Measurements from ENCODE around the gene NME7. TPM values are rescaled to one million over a fixed set of nuclear protein-coding genes. Genes with fewer than 3 reads are reported as not detected.

The NME7 gene
- total RNA-seq, 1 donor from 2014 or later = 14.5 TPM

DNA sequence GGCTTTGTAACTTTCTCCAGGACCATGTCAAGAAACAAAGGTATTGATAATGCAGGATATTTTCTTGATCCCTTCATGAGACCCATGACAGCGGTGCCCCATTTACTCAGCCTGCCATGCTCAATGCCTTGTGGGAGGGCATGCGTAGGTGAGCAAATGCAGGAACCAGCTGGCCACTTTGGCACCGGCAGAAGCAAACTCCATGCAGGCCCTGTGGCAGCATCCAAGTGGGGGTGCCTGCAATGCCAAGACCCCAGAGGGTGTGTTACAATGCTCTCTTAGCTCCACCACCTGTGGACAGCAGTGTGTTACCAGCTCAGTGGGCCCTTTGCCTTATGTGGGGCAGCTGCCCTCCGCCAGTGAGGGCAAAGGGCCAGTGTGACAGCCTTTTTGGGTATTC is 153.0 kb downstream of the NME7 start:
- intact Hi-C loops (cut with micrococcal nuclease) = no loop called here
- Mint-ChIP-seq H3K9me3 (peaks cover 4% of the 10 kb centered on the region), H3K27ac (no peak overlapping the region), H3K27me3 (no peaks in the 10 kb centered on the region), H3K36me3 (ENCODE audit: low read depth) (peaks cover 8% of the 10 kb centered on the region), H3K4me1 (peaks cover 4% of the 10 kb centered on the region), H3K4me3 (no peak overlapping the region)
- POLR2A ChIA-PET = no interaction called here
- ATAC-seq (ENCODE audit: low read depth) (no peak), DNase-seq (no peak)
- TF ChIP-seq, protein P1, sequence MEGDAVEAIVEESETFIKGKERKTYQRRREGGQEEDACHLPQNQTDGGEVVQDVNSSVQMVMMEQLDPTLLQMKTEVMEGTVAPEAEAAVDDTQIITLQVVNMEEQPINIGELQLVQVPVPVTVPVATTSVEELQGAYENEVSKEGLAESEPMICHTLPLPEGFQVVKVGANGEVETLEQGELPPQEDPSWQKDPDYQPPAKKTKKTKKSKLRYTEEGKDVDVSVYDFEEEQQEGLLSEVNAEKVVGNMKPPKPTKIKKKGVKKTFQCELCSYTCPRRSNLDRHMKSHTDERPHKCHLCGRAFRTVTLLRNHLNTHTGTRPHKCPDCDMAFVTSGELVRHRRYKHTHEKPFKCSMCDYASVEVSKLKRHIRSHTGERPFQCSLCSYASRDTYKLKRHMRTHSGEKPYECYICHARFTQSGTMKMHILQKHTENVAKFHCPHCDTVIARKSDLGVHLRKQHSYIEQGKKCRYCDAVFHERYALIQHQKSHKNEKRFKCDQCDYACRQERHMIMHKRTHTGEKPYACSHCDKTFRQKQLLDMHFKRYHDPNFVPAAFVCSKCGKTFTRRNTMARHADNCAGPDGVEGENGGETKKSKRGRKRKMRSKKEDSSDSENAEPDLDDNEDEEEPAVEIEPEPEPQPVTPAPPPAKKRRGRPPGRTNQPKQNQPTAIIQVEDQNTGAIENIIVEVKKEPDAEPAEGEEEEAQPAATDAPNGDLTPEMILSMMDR (IDR thresholded peaks at IDR 0.05) = no peak
- CTCF ChIA-PET = no interaction called here

DNA sequence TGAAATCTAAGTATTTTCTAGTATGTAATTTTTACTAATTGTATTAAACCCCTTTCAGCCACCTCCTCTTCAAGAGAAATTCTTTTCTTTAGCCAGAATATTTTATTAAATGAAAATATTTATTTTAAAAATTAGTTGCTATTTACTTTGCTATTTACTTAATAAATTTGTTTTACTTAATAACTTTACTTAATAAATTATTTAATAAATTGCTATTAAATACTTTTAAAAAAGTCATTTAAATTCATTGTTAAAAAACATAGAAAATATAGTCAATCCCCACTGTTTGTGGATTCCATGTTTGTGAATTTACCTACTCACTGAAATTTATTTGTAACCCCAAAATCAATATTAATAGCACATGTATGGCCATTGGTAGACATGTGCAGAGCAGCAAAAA is 155.5 kb downstream of the NME7 start:
- CTCF ChIA-PET = no interaction called here

DNA sequence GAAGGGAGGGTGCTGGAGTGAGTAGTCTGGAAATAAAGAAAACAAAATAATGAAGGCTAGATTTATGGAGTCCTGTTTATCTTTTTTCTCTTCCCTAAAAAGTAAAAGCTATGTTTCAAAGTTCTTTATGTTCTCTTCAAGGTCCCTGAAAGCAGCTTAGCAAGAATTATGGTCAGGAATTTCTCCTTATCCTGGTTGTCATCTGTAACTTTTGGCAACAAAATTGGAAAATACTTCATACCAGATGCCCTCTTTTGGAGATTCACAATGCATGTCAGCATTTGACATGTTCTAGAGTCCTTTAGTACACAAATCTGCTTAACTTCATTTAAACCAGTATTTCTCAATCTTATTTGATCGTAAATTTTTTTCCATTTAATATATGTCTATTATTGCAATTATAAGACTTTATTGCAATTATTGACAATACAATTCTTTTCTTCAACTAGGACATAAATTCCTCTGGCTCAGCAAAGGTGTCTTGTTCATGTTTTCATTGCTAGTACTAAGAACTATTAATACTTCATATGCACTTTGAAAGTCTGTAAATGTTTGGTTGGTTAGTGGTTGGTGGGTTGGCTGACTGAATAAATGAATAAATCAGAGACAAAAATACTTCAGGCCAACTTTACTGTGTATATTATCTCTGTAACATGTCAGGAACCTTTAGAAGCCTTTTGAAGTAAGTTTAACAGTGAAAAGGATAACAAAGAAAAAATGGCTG is 159.6 kb downstream of the NME7 start:
- Mint-ChIP-seq H3K27me3 (no peaks in the 10 kb centered on the region), H3K9me3 (no peaks in the 10 kb centered on the region), H3K27ac (no peak overlapping the region), H3K4me3 (no peak overlapping the region), H3K4me1 (no peaks in the 10 kb centered on the region), H3K36me3 (ENCODE audit: low read depth) (no peaks in the 10 kb centered on the region)
- no peak for DNase-seq
- TF ChIP-seq, protein P1 (IDR thresholded peaks at IDR 0.05) = no peak
- intact Hi-C loops (cut with micrococcal nuclease) = no loop called here
- no peak for ATAC-seq (ENCODE audit: low read depth)
- ChIA-PET POLR2A (no interaction called here), CTCF (no interaction called here)

More for the DNA sequence above, 155.5 kb downstream of the NME7 start:
- H3K36me3 Mint-ChIP-seq (ENCODE audit: low read depth) = peaks cover 8% of the 10 kb centered on the region
- POLR2A ChIA-PET = no interaction called here
- H3K4me3 Mint-ChIP-seq = no peak overlapping the region
- DNase-seq (no peak), ATAC-seq (ENCODE audit: low read depth) (no peak)
- intact Hi-C loops (cut with micrococcal nuclease) = no loop called here
- TF ChIP-seq, protein P1 (IDR thresholded peaks at IDR 0.05) = no peak
- no peak overlapping the region for H3K27ac Mint-ChIP-seq
- no peaks in the 10 kb centered on the region for H3K27me3 Mint-ChIP-seq
- no peaks in the 10 kb centered on the region for H3K4me1 Mint-ChIP-seq
- H3K9me3 Mint-ChIP-seq = peaks cover 4% of the 10 kb centered on the region

DNA sequence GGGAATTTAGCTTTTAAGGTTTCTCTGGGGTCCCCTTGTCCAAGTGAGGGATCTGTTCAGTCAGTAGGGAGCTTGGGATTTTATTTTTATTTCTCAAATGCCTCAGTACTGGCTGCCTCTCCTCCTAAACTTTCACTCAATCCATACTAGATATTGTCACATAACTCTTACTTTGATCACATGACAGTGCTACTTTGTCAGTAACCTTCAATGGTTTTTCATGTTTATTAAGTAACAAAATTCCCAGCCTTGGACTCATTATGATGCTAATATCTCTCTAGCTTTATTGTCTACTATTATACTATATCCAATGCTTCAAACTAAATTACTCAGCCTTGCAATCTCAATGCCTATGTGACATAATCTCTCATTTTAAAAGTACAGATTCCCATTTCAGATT is 163.4 kb downstream of the NME7 start:
- ATAC-seq (ENCODE audit: low read depth) = no peak
- no peak for DNase-seq
- CTCF ChIA-PET = no interaction called here
- intact Hi-C loops (cut with micrococcal nuclease) = no loop called here
- POLR2A ChIA-PET = no interaction called here
- Mint-ChIP-seq H3K27me3 (no peaks in the 10 kb centered on the region), H3K27ac (no peak overlapping the region), H3K9me3 (no peaks in the 10 kb centered on the region), H3K4me1 (no peaks in the 10 kb centered on the region), H3K36me3 (ENCODE audit: low read depth) (no peaks in the 10 kb centered on the region), H3K4me3 (no peak overlapping the region)
- TF ChIP-seq, protein P1 (IDR thresholded peaks at IDR 0.05) = no peak

DNA sequence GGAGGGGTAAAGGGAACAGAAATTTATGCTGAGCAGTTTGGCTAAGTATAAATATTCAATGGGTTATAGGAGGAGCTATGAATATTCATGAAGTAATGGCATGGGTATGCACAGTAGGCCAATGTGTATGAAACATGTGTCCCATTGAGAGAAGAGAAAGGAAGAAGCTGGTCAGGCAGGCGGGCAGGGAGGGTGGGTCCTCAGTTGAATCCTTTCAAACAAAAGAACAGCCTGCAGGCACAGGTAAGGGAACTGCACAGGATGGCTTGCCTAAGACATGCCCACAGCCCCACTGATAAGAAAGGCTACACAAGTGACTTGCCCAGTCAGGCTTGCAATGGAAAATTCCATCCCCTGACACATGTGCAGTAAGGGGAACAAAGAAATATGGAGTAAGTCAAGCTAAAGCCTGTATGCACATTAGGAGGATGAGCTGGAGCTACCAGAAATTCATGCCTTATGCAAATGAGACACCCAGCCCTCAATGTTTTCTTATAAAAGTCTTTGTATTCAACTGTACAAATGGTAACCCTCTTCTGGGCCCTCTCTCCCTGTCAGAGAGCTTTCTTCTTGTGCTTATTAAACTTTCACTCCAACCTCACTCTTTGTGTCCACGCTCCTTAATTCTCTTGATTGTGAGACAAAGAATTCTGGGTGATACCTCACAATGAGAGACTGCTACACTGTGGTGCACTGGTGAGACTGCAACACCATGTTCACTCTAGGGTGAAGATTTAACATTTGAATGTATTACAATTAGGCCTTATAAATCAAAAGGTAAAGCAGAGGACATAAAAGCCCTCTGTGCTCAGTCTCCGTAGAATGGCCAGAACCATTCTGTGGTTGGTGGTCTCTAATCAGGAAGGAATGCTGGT is 164.6 kb downstream of the NME7 start:
- Mint-ChIP-seq H3K27ac (no peak overlapping the region), H3K36me3 (ENCODE audit: low read depth) (no peaks in the 10 kb centered on the region), H3K27me3 (no peaks in the 10 kb centered on the region), H3K9me3 (no peaks in the 10 kb centered on the region), H3K4me3 (no peak overlapping the region), H3K4me1 (no peaks in the 10 kb centered on the region)
- TF ChIP-seq, protein P1 (IDR thresholded peaks at IDR 0.05) = no peak
- ATAC-seq (ENCODE audit: low read depth) = no peak
- ChIA-PET POLR2A (no interaction called here), CTCF (no interaction called here)
- intact Hi-C loops (cut with micrococcal nuclease) = no loop called here
- no peak for DNase-seq

All from activated B cell treated with CpG ODN at 0.5 μM for 24 hours (primary cell).